22Rv1 (cell line): ENCODE measurements around the gene ASCL5.

ENCODE experiments used
- H3K27ac ChIP-seq: fragments of 450-650 bp; 2 replicates; pipeline ENCODE4 v1.5.1; 2017
- ZFX ChIP-seq: fragments of 450-650 bp; IDR thresholded peaks from 2 replicates; pipeline ENCODE4 v1.6.1; 2017; ENCODE audit warnings: antibody characterized with exemption, borderline replicate concordance
- TF ChIP-seq, protein P1 (sequence below): fragments of 450-650 bp; IDR thresholded peaks from 2 replicates; pipeline ENCODE4 v1.5.1; 2017; ENCODE audit warnings: mild to moderate bottlenecking

ASCL5 gene, protein sequence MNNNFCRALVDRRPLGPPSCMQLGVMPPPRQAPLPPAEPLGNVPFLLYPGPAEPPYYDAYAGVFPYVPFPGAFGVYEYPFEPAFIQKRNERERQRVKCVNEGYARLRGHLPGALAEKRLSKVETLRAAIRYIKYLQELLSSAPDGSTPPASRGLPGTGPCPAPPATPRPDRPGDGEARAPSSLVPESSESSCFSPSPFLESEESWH

DNA sequence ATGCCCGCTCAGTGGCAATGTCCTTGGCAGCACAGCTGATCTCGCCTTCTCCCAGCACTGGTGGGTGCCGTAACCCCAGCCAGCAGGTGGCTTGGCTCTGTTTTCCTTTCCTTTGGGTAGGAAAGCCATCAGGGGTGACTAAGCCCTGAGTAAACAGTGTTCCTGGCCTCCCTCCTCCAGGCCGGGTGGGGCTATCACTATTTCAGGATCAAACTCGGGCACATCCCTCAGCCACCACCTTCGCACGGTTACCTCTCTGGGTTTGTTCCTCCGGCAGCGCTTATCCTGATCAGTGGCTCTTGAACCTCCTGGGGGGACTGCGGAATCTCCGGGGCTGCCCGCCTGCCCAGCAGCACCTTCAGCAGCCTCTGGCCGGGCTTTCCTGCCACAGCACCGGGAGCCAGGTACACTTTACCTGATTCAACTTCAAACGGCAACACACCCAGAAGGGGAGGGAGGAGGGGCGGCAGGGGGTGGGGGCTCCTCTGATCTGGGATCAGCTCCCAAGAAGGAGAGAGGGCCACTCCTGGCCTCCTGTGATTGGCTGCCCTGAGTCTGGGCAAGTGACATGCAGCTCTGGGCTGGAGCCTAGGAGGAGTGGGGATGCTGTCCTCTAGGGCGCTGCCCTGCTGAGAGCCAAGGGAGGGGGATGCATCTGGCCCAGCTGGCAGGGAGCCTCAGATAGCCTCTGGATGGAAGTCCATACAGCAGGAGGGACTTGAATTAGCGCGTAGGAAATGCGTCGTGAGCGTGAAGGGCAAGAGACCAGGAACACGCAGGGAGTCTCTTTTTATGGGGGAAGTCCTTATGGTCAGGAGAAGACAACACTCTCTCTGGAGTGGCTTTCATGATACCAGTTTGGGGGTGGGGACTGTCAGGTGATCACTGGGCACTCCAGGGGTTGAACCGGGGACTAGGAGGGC, at the start of gene ASCL5:
TSS of gene ASCL5 (minus strand) at position 353 of the 923 bp plus-strand sequence. CDS start 11,812 bp downstream, outside the sequence.
- no peak within 1 kb of the TSS for H3K27ac ChIP-seq

DNA sequence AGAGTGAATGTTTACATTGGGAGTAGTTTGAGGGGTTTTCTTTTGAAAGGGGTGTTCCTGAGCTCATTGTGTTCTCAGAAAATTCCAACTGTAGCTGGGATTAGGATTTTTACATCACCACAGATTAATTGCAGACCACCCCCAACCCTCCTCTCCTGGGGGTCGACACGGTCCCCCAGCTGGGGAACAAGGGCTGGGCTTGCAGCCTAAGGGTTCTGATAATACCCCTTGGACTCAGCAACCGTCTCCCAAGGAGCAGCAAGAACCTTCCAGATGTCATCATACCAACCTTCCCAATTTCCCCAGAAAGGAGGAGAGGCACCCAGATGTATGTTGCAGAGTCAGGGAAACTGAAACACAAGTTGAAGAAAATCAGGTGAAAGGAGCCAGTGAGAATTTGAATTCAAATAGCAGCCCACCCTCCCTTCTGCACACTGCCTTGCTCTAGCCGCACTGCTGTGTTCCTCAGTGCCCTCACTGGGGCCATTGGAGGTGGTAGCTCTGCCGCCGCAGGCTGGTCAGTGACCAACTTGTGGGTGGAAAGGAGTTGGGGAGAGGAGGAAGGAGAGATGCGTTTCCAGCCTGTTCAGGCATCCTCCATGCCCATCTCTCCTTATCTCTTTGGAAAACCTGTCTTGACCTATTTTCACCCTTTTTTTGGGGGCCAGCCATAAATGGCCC, 49.0 kb upstream of the ASCL5 start:
- no peak overlapping the region for H3K27ac ChIP-seq
- TF ChIP-seq ZFX: no peak
- TF ChIP-seq, protein P1, sequence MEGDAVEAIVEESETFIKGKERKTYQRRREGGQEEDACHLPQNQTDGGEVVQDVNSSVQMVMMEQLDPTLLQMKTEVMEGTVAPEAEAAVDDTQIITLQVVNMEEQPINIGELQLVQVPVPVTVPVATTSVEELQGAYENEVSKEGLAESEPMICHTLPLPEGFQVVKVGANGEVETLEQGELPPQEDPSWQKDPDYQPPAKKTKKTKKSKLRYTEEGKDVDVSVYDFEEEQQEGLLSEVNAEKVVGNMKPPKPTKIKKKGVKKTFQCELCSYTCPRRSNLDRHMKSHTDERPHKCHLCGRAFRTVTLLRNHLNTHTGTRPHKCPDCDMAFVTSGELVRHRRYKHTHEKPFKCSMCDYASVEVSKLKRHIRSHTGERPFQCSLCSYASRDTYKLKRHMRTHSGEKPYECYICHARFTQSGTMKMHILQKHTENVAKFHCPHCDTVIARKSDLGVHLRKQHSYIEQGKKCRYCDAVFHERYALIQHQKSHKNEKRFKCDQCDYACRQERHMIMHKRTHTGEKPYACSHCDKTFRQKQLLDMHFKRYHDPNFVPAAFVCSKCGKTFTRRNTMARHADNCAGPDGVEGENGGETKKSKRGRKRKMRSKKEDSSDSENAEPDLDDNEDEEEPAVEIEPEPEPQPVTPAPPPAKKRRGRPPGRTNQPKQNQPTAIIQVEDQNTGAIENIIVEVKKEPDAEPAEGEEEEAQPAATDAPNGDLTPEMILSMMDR: no peak

More for the DNA sequence above, at the start of gene ASCL5:
- TF ChIP-seq, protein P1: no peak
- TF ChIP-seq ZFX: no peak

DNA sequence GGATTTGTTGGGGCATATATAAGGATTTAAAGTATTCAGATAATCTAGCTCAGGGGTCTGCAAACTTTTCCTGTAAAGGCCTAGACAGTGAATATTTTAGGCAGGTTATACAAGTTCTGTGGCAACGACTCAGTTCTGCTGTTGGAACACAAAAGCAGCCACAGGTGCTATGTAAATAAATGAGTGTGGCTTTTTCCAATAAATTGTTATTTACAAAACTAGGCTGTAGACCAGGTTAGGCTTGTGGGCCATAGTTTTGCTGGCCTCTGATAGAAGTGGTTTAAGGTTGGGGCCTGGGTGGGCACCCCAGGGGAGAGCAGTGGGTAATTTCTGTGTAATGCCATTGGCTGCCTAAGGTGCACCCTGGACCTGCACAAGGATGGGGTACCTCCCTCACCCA, 46.8 kb upstream of the ASCL5 start:
- TF ChIP-seq, protein P1: no peak
- TF ChIP-seq ZFX: no peak
- H3K27ac ChIP-seq: no peak overlapping the region

DNA sequence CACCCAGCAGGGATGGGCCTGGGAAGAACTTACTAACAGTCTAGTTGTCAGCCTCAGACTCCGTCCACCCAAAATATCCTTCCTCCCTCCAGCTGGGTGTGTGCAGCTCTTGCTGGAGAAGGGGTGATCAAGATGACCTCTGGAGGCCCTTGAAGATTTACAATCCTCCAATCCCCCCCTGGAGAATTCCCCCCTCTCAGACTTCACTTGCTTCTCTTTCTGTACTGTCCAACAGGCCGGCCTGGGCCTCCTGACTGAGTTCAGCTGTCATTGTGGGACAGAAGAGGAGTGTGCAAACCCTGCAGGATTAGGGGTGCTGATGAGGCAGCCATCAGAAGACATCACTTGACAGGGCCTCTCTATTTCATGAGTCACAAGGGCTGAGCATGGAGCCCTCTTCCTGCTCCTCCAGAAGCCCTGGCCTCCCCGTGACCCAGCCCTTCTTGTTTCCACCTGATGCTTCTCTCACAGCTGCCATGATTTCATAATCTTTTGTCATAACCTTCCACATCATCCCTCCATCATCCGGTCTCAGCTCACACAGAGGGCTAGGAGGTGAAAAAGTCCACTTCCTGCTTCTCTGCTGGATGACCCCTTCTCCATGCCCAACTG, 46.1 kb upstream of the ASCL5 start:
- no peak overlapping the region for H3K27ac ChIP-seq
- TF ChIP-seq, protein P1: no peak
- no peak for TF ChIP-seq ZFX

DNA sequence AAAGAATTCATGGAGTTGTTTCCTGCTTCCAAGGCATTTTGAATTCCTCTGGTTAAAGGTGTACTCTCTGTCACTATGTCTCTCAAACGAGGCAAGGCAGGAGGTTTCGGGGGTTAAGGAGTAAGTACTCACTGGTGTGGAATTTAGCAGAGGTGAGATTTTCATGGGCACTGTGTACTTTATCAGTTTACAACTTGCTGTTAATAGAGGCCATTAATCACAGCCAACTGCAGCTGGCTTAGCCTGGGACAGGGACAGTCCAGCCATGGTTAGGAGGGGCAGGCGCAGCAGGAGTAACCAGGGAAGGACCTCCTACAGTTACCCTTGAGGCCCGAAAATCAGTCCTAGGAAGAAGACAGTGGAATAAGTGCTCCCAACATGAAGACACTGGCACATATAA, 45.3 kb upstream of the ASCL5 start:
- H3K27ac ChIP-seq: peak overlapping the region; percentile 96
- TF ChIP-seq ZFX: no peak
- TF ChIP-seq, protein P1: no peak

DNA sequence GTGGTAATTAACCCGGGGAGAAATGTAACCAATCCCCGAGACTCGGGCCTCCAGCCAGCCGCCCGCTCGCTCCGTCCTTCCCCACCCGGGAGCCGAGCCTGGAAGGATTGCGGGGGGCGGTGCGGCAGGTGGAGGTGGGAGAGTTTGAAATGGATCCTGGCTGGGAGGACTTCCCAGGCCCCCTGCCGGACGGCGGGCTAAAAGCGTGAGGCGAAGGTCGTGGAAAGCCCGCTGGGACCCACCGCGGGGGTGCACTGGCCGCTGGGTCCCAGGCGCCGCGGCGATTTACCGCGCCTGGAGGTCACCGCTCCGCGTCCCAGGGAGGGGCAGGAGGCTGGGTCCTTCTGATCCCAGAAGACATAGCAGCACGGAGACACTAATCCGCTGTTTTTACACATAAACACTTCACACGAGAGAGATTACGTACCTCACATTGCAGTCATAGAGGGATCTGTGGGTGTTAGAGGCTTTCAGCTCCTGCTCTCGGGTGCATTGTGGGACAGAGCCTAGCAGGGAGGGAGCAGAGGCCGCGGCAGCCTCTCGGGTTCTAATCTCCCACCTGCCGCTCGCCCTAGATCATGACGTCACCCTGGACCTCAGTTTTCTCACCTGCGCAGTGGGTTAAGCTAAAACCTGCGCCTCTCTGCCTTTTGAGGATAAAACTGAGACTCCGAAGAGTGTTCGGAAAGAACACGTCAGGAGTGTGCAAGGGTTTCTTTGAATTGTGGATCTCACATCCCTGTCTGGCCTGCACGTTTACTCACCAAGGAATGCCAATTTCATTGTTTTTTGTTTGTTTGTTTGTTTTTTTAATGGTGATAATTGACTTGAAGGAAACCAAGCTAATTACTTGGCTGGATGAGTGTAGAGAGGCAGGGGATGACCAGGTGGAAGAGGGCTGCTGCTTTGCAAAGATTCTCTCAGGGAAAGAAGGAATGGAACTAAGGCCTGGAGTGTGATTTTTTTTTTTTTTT, 44.4 kb upstream of the ASCL5 start:
- peak overlapping the region; percentile 96 for H3K27ac ChIP-seq
- no peak for TF ChIP-seq ZFX
- TF ChIP-seq, protein P1: peak; percentile 73
